Measurements from ENCODE around the gene PLA2G4E. TPM values are rescaled to one million over a fixed set of nuclear protein-coding genes. Genes with fewer than 3 reads are reported as not detected.

Gene PLA2G4E
- total and polyA plus RNA-seq, 7 donors, result 0.01 to 0.34 (median 0.08) TPM; not detected in 2

GRCh38 chr15:42034628-42035434, 14.0 kb upstream of the PLA2G4E start:
- Histone ChIP-seq H3K4me1 (peaks cover 10% of the 10 kb centered on the region), H3K27ac (no peak overlapping the region), H3K27me3 (ENCODE audit: insufficient read depth in 3 of 3, low read length in 2 of 3) (no peaks in the 10 kb centered on the region), H3K4me3 (no peak overlapping the region), H3K36me3 (ENCODE audit: insufficient read depth in 1 of 2, low read depth in 1 of 2) (no peaks in the 10 kb centered on the region), H3K9me3 (peaks cover 4% of the 10 kb centered on the region)
- WGBS, 3 donors, result 73 to 78% (median 78%) methylated on average over 8 of the region's 8 CpGs
- intact Hi-C loops (cut with DNase I), result no loop called here
- TF ChIP-seq CTCF (IDR thresholded peaks at IDR 0.05), result no peak
- ATAC-seq, result no peak
- DNase-seq, result no peak

GRCh38 chr15:42033214-42033873, 12.5 kb upstream of the PLA2G4E start:
- Histone ChIP-seq H3K4me1 (peaks cover 12% of the 10 kb centered on the region), H3K9me3 (peaks cover 4% of the 10 kb centered on the region), H3K27me3 (ENCODE audit: insufficient read depth in 3 of 3, low read length in 2 of 3) (no peaks in the 10 kb centered on the region), H3K27ac (peak overlapping the region; percentile 74), H3K36me3 (ENCODE audit: insufficient read depth in 1 of 2, low read depth in 1 of 2) (no peaks in the 10 kb centered on the region), H3K4me3 (no peak overlapping the region)
- WGBS, 3 donors, result 71 to 85% (median 77%) methylated on average over 3 of the region's 3 CpGs
- no peak for DNase-seq
- no peak for TF ChIP-seq CTCF (IDR thresholded peaks at IDR 0.05)
- peak in 1 of 4 donors; percentile 17 for ATAC-seq
- intact Hi-C loops (cut with DNase I), result no loop called here

- intact Hi-C loops (cut with DNase I), result no loop called here
- DNase-seq (no peak), ATAC-seq (peak; percentile 34 to 75 (median 68))
- H3K4me1 ChIP-seq, result peaks cover 18% of the 10 kb centered on the region
- H3K4me3 ChIP-seq, result no peak overlapping the region
- H3K27ac ChIP-seq, result peak overlapping the region; percentile 74
- no peaks in the 10 kb centered on the region for H3K27me3 ChIP-seq (ENCODE audit: insufficient read depth in 3 of 3, low read length in 2 of 3)
- no peaks in the 10 kb centered on the region for H3K36me3 ChIP-seq (ENCODE audit: insufficient read depth in 1 of 2, low read depth in 1 of 2)
- no peak for TF ChIP-seq CTCF (IDR thresholded peaks at IDR 0.05)
- 33 to 63% (median 36%) methylated on average over 9 of the region's 9 CpGs for WGBS, 3 donors
- peaks cover 4% of the 10 kb centered on the region for H3K9me3 ChIP-seq
Observed at GRCh38 chr15:42032376-42033213, 11.8 kb upstream of the PLA2G4E start.

GRCh38 chr15:42031198-42031915, 10.5 kb upstream of the PLA2G4E start:
- TF ChIP-seq CTCF (IDR thresholded peaks at IDR 0.05), result no peak
- Histone ChIP-seq H3K27me3 (ENCODE audit: insufficient read depth in 3 of 3, low read length in 2 of 3) (no peaks in the 10 kb centered on the region), H3K36me3 (ENCODE audit: insufficient read depth in 1 of 2, low read depth in 1 of 2) (no peaks in the 10 kb centered on the region), H3K4me1 (peaks cover 26% of the 10 kb centered on the region), H3K27ac (peak overlapping the region; percentile 74), H3K4me3 (no peak overlapping the region), H3K9me3 (peaks cover 4% of the 10 kb centered on the region)
- ATAC-seq (peak in 1 of 4 donors; percentile 24), DNase-seq (no peak)
- 54 to 69% (median 62%) methylated on average over 6 of the region's 6 CpGs for WGBS, 3 donors
- intact Hi-C loops (cut with DNase I), result no loop called here
